Measurements from ENCODE around the gene SORCS2. TPM values are rescaled to one million over a fixed set of nuclear protein-coding genes. Genes with fewer than 3 reads are reported as not detected.

SORCS2 gene
- total RNA-seq, 1 experiment from 2014 or later, result 4.1 TPM

DNA sequence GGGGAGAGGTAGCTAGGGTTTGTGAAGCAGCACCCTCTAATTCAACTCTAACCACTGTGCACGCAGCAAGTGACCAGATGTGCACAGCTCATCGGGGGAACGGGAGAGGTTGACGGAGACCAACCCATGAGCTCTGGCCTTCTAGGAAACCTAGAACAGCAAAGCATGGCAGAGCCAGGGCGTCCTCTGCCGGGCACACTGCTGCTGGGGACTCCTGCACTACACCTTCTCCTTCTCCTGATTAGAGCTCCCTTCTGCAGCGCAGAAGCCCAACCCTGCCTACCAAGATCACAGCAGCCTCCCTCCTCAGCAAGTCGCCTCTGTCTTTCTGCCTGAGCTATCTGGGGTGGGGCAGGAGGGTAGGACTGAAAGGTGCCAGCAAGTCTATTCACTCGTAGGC lies 494.7 kb downstream of the SORCS2 start:
- ATAC-seq (no peak), DNase-seq (no peak)
- no TSS peak for BruUV-seq (replicated peaks)
- no peak overlapping the region for H3K4me2 ChIP-seq (ENCODE audit: low read length)
- no peak overlapping the region for H3K27ac ChIP-seq (ENCODE audit: low read length)
- no peaks in the 10 kb centered on the region for H4K20me1 ChIP-seq (ENCODE audit: low read length)
- no peaks in the 10 kb centered on the region for H3F3A ChIP-seq (ENCODE audit: low read length, unreplicated experiment)
- ChIA-PET CTCF (no interaction called here), POLR2A (ENCODE audit: unreplicated experiment) (no interaction called here)
- no peak overlapping the region for H3K9ac ChIP-seq (ENCODE audit: low read length)
- intact Hi-C loops (cut with micrococcal nuclease), result no loop called here
- TF ChIP-seq CTCF (conservative IDR thresholded peaks at IDR 0.05; ENCODE audit: low read depth, low read length) (no peak), EZH2phosphoT487 (IDR thresholded peaks at IDR 0.05; ENCODE audit: borderline replicate concordance, low read length) (no peak), EZH2 (IDR thresholded peaks at IDR 0.05; ENCODE audit: low read length, unreplicated experiment) (no peak)
- H2AFZ ChIP-seq (ENCODE audit: low read length), result no peak overlapping the region
- H3K27me3 ChIP-seq (ENCODE audit: low read length), result no peaks in the 10 kb centered on the region
- H3K4me3 ChIP-seq (ENCODE audit: low read length), result no peak overlapping the region
- H3K9me2 ChIP-seq (replicated peaks; ENCODE audit: low read length), result no peaks in the 10 kb centered on the region
- H3K9me3 ChIP-seq (ENCODE audit: low read length), result no peaks in the 10 kb centered on the region
- H3K4me1 ChIP-seq (ENCODE audit: insufficient read depth, low read length), result no peaks in the 10 kb centered on the region
- no peaks in the 10 kb centered on the region for H3K79me2 ChIP-seq (ENCODE audit: low read length)
- no peaks in the 10 kb centered on the region for H3K36me3 ChIP-seq (ENCODE audit: low read depth, low read length)

DNA sequence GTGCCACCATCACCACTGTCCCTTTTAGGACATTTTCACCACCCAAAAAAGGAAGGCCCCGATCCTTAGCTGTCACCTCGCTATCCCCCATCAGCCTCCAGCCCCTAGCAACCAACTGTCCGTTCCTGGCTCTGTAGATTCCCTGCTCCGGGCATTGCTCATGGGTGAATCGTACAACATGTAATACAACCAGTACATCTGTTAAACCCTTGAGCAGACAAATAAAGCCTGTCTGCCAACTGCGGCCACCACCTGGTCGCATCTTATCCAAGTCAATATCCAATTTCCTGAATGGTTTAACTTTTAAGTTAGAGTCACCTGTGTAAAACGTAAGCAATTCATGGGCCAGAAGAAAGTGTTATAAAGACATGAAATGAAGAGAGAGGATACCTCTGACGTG lies 495.5 kb downstream of the SORCS2 start:
- no peak overlapping the region for H3K9ac ChIP-seq (ENCODE audit: low read length)
- H3K4me2 ChIP-seq (ENCODE audit: low read length), result no peak overlapping the region
- ATAC-seq (no peak), DNase-seq (no peak)
- intact Hi-C loops (cut with micrococcal nuclease), result no loop called here
- H3K27me3 ChIP-seq (ENCODE audit: low read length), result no peaks in the 10 kb centered on the region
- H3F3A ChIP-seq (ENCODE audit: low read length, unreplicated experiment), result no peaks in the 10 kb centered on the region
- no peaks in the 10 kb centered on the region for H3K9me3 ChIP-seq (ENCODE audit: low read length)
- ChIA-PET POLR2A (ENCODE audit: unreplicated experiment) (no interaction called here), CTCF (no interaction called here)
- H2AFZ ChIP-seq (ENCODE audit: low read length), result no peak overlapping the region
- H3K9me2 ChIP-seq (replicated peaks; ENCODE audit: low read length), result no peaks in the 10 kb centered on the region
- H4K20me1 ChIP-seq (ENCODE audit: low read length), result no peaks in the 10 kb centered on the region
- no peaks in the 10 kb centered on the region for H3K36me3 ChIP-seq (ENCODE audit: low read depth, low read length)
- TF ChIP-seq EZH2 (IDR thresholded peaks at IDR 0.05; ENCODE audit: low read length, unreplicated experiment), result no peak
- no peaks in the 10 kb centered on the region for H3K79me2 ChIP-seq (ENCODE audit: low read length)
- H3K4me1 ChIP-seq (ENCODE audit: insufficient read depth, low read length), result no peaks in the 10 kb centered on the region
- H3K4me3 ChIP-seq (ENCODE audit: low read length), result no peak overlapping the region
- no peak overlapping the region for H3K27ac ChIP-seq (ENCODE audit: low read length)
- BruUV-seq (replicated peaks), result no TSS peak

DNA sequence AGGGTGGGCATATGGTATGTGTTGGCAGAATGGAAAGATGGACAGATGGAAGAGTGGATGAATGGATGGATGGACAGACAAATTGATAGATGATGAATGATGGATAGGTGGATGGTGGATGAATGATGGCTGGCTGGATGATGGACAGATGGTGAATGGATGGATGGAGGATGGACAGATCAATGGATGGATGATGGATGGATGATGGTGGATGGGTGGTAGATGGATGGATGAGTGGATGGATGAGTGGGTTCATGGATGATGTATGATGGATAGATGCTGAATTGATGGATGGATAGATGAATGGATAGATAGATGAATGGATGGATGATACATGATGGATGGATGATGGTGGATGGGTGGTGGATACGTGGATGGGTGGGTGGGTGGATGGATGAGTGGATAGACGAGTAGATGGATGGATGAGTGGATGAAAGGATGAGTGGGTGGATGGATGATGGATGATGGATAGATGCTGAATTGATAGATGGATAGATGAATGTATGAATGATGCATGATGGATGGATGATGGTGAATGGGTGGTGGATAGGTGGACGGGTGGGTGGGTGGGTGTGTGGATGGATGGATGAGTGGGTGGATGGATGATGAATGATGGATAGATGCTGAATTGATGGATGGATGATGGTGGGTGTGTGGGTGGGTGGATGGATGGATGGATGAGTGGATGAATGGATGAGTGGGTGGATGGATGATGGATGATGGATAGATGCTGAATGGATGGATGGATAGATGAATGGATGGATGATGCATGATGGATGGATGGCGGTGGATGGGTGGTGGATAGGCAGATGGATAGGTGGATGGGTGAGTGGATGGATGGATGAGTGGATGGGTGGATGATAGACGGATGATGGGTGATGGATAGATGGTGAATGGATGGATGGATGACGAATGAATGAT lies 497.7 kb downstream of the SORCS2 start:
- no peaks in the 10 kb centered on the region for H3K9me2 ChIP-seq (replicated peaks; ENCODE audit: low read length)
- no peaks in the 10 kb centered on the region for H3K79me2 ChIP-seq (ENCODE audit: low read length)
- ChIA-PET POLR2A (ENCODE audit: unreplicated experiment) (no interaction called here), CTCF (no interaction called here)
- DNase-seq, result no peak
- H4K20me1 ChIP-seq (ENCODE audit: low read length), result no peaks in the 10 kb centered on the region
- no TSS peak for BruUV-seq (replicated peaks)
- no peak overlapping the region for H3K27ac ChIP-seq (ENCODE audit: low read length)
- H3K27me3 ChIP-seq (ENCODE audit: low read length), result no peaks in the 10 kb centered on the region
- no peak overlapping the region for H3K4me3 ChIP-seq (ENCODE audit: low read length)
- H3K36me3 ChIP-seq (ENCODE audit: low read depth, low read length), result no peaks in the 10 kb centered on the region
- H3F3A ChIP-seq (ENCODE audit: low read length, unreplicated experiment), result no peaks in the 10 kb centered on the region
- H3K4me2 ChIP-seq (ENCODE audit: low read length), result no peak overlapping the region
- intact Hi-C loops (cut with micrococcal nuclease), result no loop called here
- ATAC-seq, result no peak
- H3K9ac ChIP-seq (ENCODE audit: low read length), result no peak overlapping the region
- no peak for TF ChIP-seq EZH2phosphoT487 (IDR thresholded peaks at IDR 0.05; ENCODE audit: borderline replicate concordance, low read length)
- no peak for TF ChIP-seq EZH2 (IDR thresholded peaks at IDR 0.05; ENCODE audit: low read length, unreplicated experiment)
- TF ChIP-seq CTCF (conservative IDR thresholded peaks at IDR 0.05; ENCODE audit: low read depth, low read length), result no peak
- H3K4me1 ChIP-seq (ENCODE audit: insufficient read depth, low read length), result no peaks in the 10 kb centered on the region
- no peaks in the 10 kb centered on the region for H3K9me3 ChIP-seq (ENCODE audit: low read length)
- no peak overlapping the region for H2AFZ ChIP-seq (ENCODE audit: low read length)

Measured in PC-3 (cell line).